Stomach smooth muscle (tissue), 2 donors: Measurements from ENCODE around the gene C1orf159.

Experiments
- H3K27ac ChIP-seq: one replicate; pipeline ENCODE4 v1.7.0; 2013; ENCODE audit warnings: mild to moderate bottlenecking, low read length, inconsistent platforms
- H3K27me3 ChIP-seq, 2 donors: one replicate each; pipeline ENCODE4 v1.7.0; 2013; ENCODE audit warnings: low read length in 2 of 2; ENCODE audit not compliant: insufficient read depth in 2 of 2, control insufficient read depth in 1 of 2
- H3K36me3 ChIP-seq, 2 donors: one replicate each; pipeline ENCODE4 v1.7.0; 2013; ENCODE audit warnings: low read length in 2 of 2; ENCODE audit not compliant: control insufficient read depth in 2 of 2, insufficient read depth in 2 of 2
- H3K4me1 ChIP-seq: one replicate; pipeline ENCODE4 v1.7.0; 2013; ENCODE audit warnings: low read length; ENCODE audit not compliant: control insufficient read depth, insufficient read depth
- H3K4me3 ChIP-seq, 2 donors: one replicate each; pipeline ENCODE4 v1.7.0; 2013; ENCODE audit warnings: low read length in 2 of 2
- H3K9ac ChIP-seq, 2 donors: one replicate each; pipeline ENCODE4 v1.7.0; 2013; ENCODE audit warnings: low read length in 2 of 2, mild to moderate bottlenecking in 1 of 2
- H3K9me3 ChIP-seq, 2 donors: one replicate each; pipeline ENCODE4 v1.7.0; 2013; ENCODE audit warnings: low read length in 2 of 2; ENCODE audit not compliant: control insufficient read depth in 2 of 2
- donor health status: healthy.
- donor health status: Pancreatic carcinoma.

The C1orf159 gene

GRCh38 chr1:1037366-1038327 is 78.2 kb downstream of the C1orf159 start:
- H3K4me3 ChIP-seq = no peak overlapping the region
- no peak overlapping the region for H3K9ac ChIP-seq
- peaks cover 26% of the 10 kb centered on the region for H3K4me1 ChIP-seq
- peaks cover 4 to 17% of the 10 kb centered on the region in 2 donors for H3K27me3 ChIP-seq
- no peaks in the 10 kb centered on the region for H3K36me3 ChIP-seq
- no peaks in the 10 kb centered on the region for H3K9me3 ChIP-seq
- no peak overlapping the region for H3K27ac ChIP-seq

DNA sequence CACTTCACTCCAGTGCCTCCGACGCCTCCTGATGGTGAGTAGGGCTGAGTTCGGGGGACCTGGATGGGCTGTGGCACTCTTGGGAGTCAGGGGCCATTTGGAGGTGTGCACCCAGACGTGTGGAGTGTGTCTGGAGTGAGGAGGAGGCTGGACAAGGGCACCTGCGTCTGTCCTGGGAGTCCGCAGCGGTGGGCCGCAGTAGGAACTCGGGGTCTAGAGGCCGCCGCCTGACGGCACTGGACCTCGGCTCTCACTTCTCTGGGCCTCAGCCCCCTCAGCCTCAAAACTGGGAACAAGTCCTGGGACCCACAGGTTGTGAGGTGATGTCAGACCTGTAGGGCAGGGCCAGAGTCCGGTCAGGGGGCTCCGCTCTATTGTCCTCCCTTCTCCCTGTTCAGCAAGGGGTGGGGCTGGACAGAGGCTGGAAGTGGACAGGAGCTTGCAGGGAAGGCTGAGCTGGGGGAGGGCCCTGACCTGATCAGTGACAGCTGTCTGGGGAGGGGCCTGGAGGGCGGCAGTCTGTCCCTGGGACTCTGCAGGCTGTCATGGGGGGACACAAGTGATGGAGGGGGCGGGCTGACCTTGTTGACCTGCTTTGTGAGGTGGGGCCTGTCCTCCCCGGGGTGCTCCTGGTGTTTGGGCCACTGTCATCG is 80.5 kb downstream of the C1orf159 start:
- no peak overlapping the region for H3K4me3 ChIP-seq
- H3K36me3 ChIP-seq = no peaks in the 10 kb centered on the region
- no peaks in the 10 kb centered on the region for H3K9me3 ChIP-seq
- no peak overlapping the region for H3K9ac ChIP-seq
- H3K27ac ChIP-seq = no peak overlapping the region
- peaks cover 27% of the 10 kb centered on the region for H3K4me1 ChIP-seq
- peaks cover 9 to 22% of the 10 kb centered on the region in 2 donors for H3K27me3 ChIP-seq

GRCh38 chr1:1034439-1034781 is 81.5 kb downstream of the C1orf159 start:
- Histone ChIP-seq H3K9me3 (no peaks in the 10 kb centered on the region), H3K9ac (no peak overlapping the region), H3K27me3 (peaks cover 9 to 22% of the 10 kb centered on the region in 2 donors), H3K4me1 (peaks cover 18% of the 10 kb centered on the region), H3K36me3 (no peaks in the 10 kb centered on the region), H3K27ac (no peak overlapping the region), H3K4me3 (no peak overlapping the region)

DNA sequence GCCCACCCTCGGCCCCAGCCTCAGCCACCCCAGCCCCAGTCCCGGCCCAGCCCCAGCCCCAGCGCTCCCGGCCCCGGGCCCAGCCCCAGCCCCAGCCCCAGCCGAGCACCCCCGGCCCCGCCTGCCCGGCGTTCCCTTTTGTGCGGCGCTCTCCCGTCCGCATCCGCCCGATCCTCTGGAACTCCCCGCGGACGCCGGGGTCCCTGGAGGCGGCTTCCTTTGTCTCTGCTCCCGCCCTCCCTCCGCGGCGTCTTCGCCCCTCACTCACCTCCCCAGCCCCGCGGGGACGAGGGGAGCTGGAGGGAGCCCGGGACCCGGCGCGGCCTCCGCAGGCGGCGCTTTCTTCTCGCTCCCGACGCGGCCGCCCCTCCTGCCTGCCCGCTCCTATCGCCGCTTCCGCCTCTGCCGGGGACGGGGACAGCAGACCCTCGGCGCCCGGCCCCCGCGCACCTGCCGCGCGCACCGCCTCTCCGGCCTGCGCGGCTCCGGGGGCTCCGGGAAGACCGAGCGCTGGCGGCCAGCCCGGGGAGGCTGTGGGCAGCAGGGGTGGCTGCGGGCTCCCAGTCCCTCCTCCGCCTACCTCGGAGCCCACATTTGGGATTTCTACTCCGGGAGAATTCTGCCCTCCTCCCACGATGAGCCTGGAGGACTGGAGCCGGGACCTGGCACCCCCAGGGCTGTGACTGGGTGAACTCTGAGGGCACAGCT is 82.0 kb downstream of the C1orf159 start:
- Histone ChIP-seq H3K9ac (no peak overlapping the region), H3K36me3 (no peaks in the 10 kb centered on the region), H3K4me3 (peak overlapping the region in 1 of 2 donors; percentile 61), H3K9me3 (no peaks in the 10 kb centered on the region), H3K27ac (no peak overlapping the region), H3K27me3 (peaks cover 9 to 22% of the 10 kb centered on the region in 2 donors), H3K4me1 (peaks cover 18% of the 10 kb centered on the region)

- no peak overlapping the region for H3K27ac ChIP-seq
- H3K9ac ChIP-seq = no peak overlapping the region
- no peaks in the 10 kb centered on the region for H3K9me3 ChIP-seq
- H3K4me1 ChIP-seq = peaks cover 16% of the 10 kb centered on the region
- peak overlapping the region in 1 of 2 donors; percentile 67 for H3K4me3 ChIP-seq
- H3K36me3 ChIP-seq = no peaks in the 10 kb centered on the region
- H3K27me3 ChIP-seq = peaks cover 7 to 22% of the 10 kb centered on the region in 2 donors
These were observed 82.8 kb downstream of the C1orf159 start for GRCh38 chr1:1033009-1033587.

- Histone ChIP-seq H3K9me3 (no peaks in the 10 kb centered on the region), H3K36me3 (no peaks in the 10 kb centered on the region), H3K4me3 (no peak overlapping the region), H3K27me3 (peaks cover 6 to 22% of the 10 kb centered on the region in 2 donors), H3K9ac (no peak overlapping the region), H3K27ac (no peak overlapping the region), H3K4me1 (peaks cover 16% of the 10 kb centered on the region)
These were observed 83.5 kb downstream of the C1orf159 start for GRCh38 chr1:1032424-1032823.
